ENCODE results near the gene CYSRT1.

CYSRT1 gene

DNA sequence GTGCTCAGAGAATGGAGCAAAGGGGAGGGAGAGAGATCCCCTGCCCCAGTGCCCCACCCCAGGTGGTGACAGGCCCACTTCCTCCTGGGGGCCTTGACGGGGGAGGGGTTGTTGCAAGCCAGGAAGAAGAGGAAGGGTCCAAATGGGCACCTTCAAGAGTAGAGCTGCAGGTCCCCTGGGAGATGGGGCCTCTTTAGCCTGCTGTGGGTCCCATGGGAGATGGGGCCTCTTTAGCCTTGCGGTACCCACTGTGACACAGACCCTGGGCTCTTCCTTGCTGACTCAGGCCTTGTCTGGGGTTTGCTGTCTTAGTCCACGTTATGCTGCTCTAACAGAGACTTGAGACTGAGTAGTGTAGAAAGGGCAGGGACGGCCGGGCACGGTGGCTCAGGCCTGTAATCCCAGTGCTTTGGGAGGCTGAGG is 43.0 kb downstream of the CYSRT1 start:
- in situ Hi-C loops (cut with HindIII; ENCODE audit: low sequenced_read_pairs): no loop called here

- in situ Hi-C loops (cut with HindIII; ENCODE audit: low sequenced_read_pairs): no loop called here
These were observed 43.7 kb downstream of the CYSRT1 start for GRCh38 chr9:137268538-137269201.

GRCh38 chr9:137269231-137269772 is 44.3 kb downstream of the CYSRT1 start:
- in situ Hi-C loops (cut with HindIII; ENCODE audit: low sequenced_read_pairs): no loop called here

DNA sequence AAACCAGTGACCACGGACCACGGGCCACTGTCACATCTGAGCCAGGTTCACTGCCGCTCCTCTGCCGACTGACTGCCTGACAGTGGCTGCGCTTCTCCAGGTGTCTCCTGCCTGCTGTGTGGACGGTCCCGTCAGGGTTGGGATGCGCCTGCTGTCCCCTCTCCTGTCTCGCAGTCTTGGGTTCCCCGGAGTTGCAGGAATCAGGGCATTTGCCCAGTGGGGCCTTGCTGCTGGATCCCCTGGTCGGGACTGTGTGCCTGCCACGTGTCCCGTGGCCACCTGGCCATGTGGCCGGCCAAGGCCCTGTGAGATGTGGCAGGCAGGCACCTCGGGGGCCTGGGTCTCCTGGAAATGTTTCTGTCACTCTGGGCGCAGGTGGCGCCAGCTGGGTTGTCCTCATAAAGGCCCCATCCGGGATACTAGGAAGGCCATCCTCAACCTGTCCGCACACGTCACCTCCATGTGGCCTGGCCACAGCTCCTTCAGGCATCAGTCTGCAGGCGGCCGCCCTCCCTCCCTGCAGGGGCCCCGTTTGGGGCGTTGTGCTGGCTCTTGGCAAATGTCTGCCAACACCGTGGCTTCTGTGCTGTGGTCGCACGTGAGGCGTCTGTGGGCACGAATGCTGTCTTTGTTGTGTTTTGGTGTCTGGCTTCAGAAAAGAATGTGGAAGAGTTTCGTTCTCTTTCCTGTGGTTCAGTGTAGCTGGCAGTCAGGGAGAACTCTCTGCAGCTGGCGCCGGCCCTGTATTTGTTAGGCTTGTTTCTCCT is 46.1 kb downstream of the CYSRT1 start:
- in situ Hi-C loops (cut with HindIII; ENCODE audit: low sequenced_read_pairs): no loop called here

- in situ Hi-C loops (cut with HindIII; ENCODE audit: low sequenced_read_pairs): no loop called here
These were observed 46.7 kb downstream of the CYSRT1 start for GRCh38 chr9:137271696-137272076.

- in situ Hi-C loops (cut with HindIII; ENCODE audit: low sequenced_read_pairs): no loop called here
These were observed 47.5 kb downstream of the CYSRT1 start for GRCh38 chr9:137272241-137273094.

DNA sequence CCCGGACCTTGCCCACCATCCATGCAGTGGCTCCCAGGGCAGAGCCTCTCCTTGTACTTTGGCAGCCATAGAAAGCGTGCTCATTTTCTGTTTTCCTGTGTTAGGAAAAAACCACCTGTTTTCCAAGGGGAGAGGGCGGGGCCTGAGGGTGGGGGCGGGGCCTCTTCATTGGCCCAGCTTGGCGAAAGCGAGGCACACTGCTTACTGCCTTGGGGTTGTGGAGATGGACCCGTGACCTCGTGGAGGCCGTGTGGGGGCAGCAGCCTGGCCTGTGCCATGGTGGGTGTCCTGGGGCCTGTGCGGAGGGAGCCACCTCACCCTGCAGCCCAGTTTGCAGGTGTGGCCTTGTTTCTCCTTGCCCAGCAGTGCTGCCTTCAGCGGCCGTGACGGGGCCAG is 48.1 kb downstream of the CYSRT1 start:
- in situ Hi-C loops (cut with HindIII; ENCODE audit: low sequenced_read_pairs): no loop called here

DNA sequence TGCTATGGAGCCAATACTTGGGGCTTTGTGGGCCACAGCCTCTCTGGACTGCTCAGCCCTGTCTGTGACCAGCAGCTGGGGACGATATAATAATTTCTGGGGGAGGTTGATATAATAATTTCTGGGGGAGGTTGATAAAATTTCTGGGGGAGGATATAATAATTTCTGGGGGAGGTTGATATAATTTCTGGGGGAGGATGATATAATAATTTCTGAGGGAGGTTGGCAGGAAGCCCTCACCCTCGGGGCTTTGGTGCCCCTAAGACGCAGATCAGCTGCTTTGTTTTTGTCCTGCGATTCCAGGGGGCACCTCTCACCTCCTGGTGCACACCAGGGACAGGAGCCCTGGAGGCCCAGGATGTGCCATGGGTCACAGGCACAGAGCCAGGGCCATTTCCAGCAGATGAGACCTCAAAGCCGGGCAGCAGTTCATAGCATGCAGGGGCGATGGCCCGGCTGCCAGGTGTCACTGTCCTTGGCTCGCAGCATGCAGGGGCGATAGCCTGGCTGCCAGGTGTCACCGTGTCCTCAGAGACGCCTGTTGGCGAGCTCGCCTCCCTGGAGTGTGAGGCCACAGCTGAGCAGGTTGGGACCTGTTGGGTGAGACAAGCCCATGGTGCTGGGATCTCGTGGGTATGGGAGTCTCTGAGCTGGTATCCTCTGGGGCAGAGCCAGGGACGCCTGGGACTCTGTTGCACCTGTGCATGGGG is 48.8 kb downstream of the CYSRT1 start:
- in situ Hi-C loops (cut with HindIII; ENCODE audit: low sequenced_read_pairs): no loop called here

DNA sequence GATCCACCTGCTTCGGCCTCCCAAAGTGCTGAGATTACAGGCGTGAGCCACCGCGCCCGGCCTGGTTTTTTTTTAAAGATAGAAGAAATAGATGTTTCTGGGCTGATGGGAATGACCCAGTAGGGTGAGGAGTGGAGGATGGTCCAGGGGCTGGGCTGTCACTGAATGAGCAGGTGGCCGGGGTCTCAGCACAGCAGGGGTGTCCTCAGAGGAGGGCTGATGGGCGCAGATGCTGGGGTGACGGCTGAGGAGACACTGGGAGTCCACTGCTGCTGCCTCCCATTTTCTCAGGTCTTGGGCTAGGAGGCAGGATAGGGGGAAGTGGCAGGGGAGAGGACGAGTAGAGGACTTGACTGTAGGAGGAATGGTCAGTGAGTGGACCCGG is 50.2 kb downstream of the CYSRT1 start:
- in situ Hi-C loops (cut with HindIII; ENCODE audit: low sequenced_read_pairs): no loop called here

Data from DLD1 (cell line).